Measurements from ENCODE around the gene ANKRD52. TPM values are rescaled to one million over a fixed set of nuclear protein-coding genes. Genes with fewer than 3 reads are reported as not detected.
"Not testable (repeated sequence)": the region's sequence is repeated elsewhere in the genome, so short reads cannot be mapped to it uniquely, and the experiment has no call there.

ANKRD52 gene
- total and polyA plus RNA-seq, 7 donors, result 5.7 to 37.5 (median 19.4) TPM

- no peaks in the 10 kb centered on the region for H3K9me3 ChIP-seq
- DNase-seq (peak; percentile 89 to 95), ATAC-seq (peak; percentile 82 to 92 (median 86))
- peaks cover 56% of the 10 kb centered on the region for H3K4me1 ChIP-seq
- H3K4me3 ChIP-seq, result peak within 1 kb of the TSS; percentile 87
- H3K27me3 ChIP-seq (ENCODE audit: insufficient read depth in 3 of 3, low read length in 2 of 3), result no peaks in the 10 kb centered on the region
- H3K36me3 ChIP-seq (ENCODE audit: insufficient read depth in 1 of 2, low read depth in 1 of 2), result peaks cover 4 to 24% of the 10 kb centered on the region in 2 donors
- intact Hi-C loops (cut with DNase I), result no loop called here
- H3K27ac ChIP-seq, result peak within 1 kb of the TSS; percentile 96
- peak; percentile 58 for TF ChIP-seq CTCF (IDR thresholded peaks at IDR 0.05)
- WGBS, 3 donors, result 0% methylated on average over 62 to 68 of the region's 68 CpGs
Observed at GRCh38 chr12:56266693-56267442, 8.7 kb upstream of the ANKRD52 start, which contains the start of gene COQ10A. TSS of gene COQ10A (plus strand) at chr12:56266942. CDS start at chr12:56267119, 177 bp downstream.

GRCh38 chr12:56266068-56266692 is 8.0 kb upstream of the ANKRD52 start:
- DNase-seq; ATAC-seq; H3K9me3 ChIP-seq; H3K27me3 ChIP-seq (ENCODE audit: insufficient read depth in 3 of 3, low read length in 2 of 3); intact Hi-C loops (cut with DNase I): not testable (repeated sequence)
- 42 to 50% (median 43%) methylated on average over 16 of the region's 16 CpGs for WGBS, 3 donors
- H3K36me3 ChIP-seq (ENCODE audit: insufficient read depth in 1 of 2, low read depth in 1 of 2), result peaks cover 2 to 18% of the 10 kb centered on the region in 2 donors
- peak overlapping the region; percentile 87 for H3K4me3 ChIP-seq
- peak overlapping the region; percentile 96 for H3K27ac ChIP-seq
- H3K4me1 ChIP-seq, result peaks cover 50% of the 10 kb centered on the region

GRCh38 chr12:56262955-56263354 is 4.8 kb upstream of the ANKRD52 start:
- H3K9me3 ChIP-seq; H3K4me3 ChIP-seq; intact Hi-C loops (cut with DNase I); H3K36me3 ChIP-seq (ENCODE audit: insufficient read depth in 1 of 2, low read depth in 1 of 2); H3K27ac ChIP-seq; H3K27me3 ChIP-seq (ENCODE audit: insufficient read depth in 3 of 3, low read length in 2 of 3); ATAC-seq; DNase-seq: not testable (repeated sequence)
- peaks cover 31% of the 10 kb centered on the region for H3K4me1 ChIP-seq
- WGBS, 3 donors, result 87 to 91% (median 90%) methylated on average over 7 of the region's 7 CpGs

- Histone ChIP-seq H3K27ac (peak overlapping the region; percentile 83), H3K4me3 (no peak overlapping the region), H3K4me1 (peaks cover 31% of the 10 kb centered on the region), H3K27me3 (ENCODE audit: insufficient read depth in 3 of 3, low read length in 2 of 3) (no peaks in the 10 kb centered on the region), H3K36me3 (ENCODE audit: insufficient read depth in 1 of 2, low read depth in 1 of 2) (peaks cover 0 to 3% of the 10 kb centered on the region in 2 donors), H3K9me3 (no peaks in the 10 kb centered on the region)
- ATAC-seq (peak; percentile 49 to 74 (median 70)), DNase-seq (peak in 1 of 2 donors; percentile 66)
- 51 to 70% (median 56%) methylated on average over 5 of the region's 5 CpGs for WGBS, 3 donors
- no peak for TF ChIP-seq CTCF (IDR thresholded peaks at IDR 0.05)
- intact Hi-C loops (cut with DNase I), result no loop called here
Observed at GRCh38 chr12:56261503-56262232, 3.5 kb upstream of the ANKRD52 start.

- H3K27ac ChIP-seq, result peak overlapping the region; percentile 83
- DNase-seq (peak in 1 of 2 donors; percentile 66), ATAC-seq (peak; percentile 28 to 43 (median 33))
- intact Hi-C loops (cut with DNase I), result no loop called here
- TF ChIP-seq CTCF (IDR thresholded peaks at IDR 0.05), result no peak
- WGBS, 3 donors, result 27 to 33% (median 30%) methylated on average over 3 of the region's 3 CpGs
- H3K27me3 ChIP-seq (ENCODE audit: insufficient read depth in 3 of 3, low read length in 2 of 3), result no peaks in the 10 kb centered on the region
- no peaks in the 10 kb centered on the region for H3K9me3 ChIP-seq
- H3K4me3 ChIP-seq, result no peak overlapping the region
- peaks cover 36% of the 10 kb centered on the region for H3K4me1 ChIP-seq
- peaks cover 0 to 11% of the 10 kb centered on the region in 2 donors for H3K36me3 ChIP-seq (ENCODE audit: insufficient read depth in 1 of 2, low read depth in 1 of 2)
Observed at GRCh38 chr12:56260921-56261320, 2.7 kb upstream of the ANKRD52 start.

Measured in psoas muscle (tissue), 8 donors.